CD4-positive, alpha-beta T cell (primary cell): ENCODE data around the gene NECAB3. TPM values are rescaled to one million over a fixed set of nuclear protein-coding genes. Genes with fewer than 3 reads are reported as not detected.

Experiments used
- ATAC-seq: fragments of 200-7000 bp; cut with Tn5 transposase; one replicate; pipeline ENCODE4 v1.10.0; 2022; ENCODE audit warnings: mild to moderate bottlenecking; ENCODE audit not compliant: poor library complexity
- CTCF ChIA-PET: fragments of 350-600 bp; sonication (Branson Sonifier 250); formaldehyde crosslinking; loops from one replicate; lab custom pipeline; 2021; ENCODE audit warnings: antibody characterized with exemption, inconsistent platforms; lab: Charles Lee
- POLR2A ChIA-PET: fragments of 350-600 bp; sonication (Branson Sonifier 250); formaldehyde crosslinking; loops from one replicate; lab custom pipeline; 2021; ENCODE audit warnings: antibody characterized with exemption, inconsistent platforms; lab: Charles Lee
- DNase-seq, 14 experiments: peaks; one replicate each; pipeline ENCODE4 v3.0.0-alpha.2; 2013 to 2020; ENCODE audit warnings: mixed read lengths in 2 of 14
- H3K27ac ChIP-seq, 2 donors: one replicate each; pipeline versions ENCODE4 v1.5.1 to v1.7.0; 2013; ENCODE audit warnings: low read length in 2 of 2, low read depth in 1 of 2, mild to moderate bottlenecking in 1 of 2
- H3K27me3 ChIP-seq, 2 experiments: 1 replicate in 1 of 2; 2 replicates in 1 of 2; pipeline versions ENCODE4 v1.6.1 to v1.7.0; 2013; ENCODE audit warnings: low read length in 2 of 2, control low read depth in 1 of 2, mild to moderate bottlenecking in 1 of 2, moderate library complexity in 1 of 2; ENCODE audit not compliant: insufficient read depth in 2 of 2, control insufficient read depth in 1 of 2
- H3K36me3 ChIP-seq: one replicate; pipeline ENCODE4 v1.6.1; 2013; ENCODE audit warnings: low read length, control low read depth; ENCODE audit not compliant: insufficient read depth
- H3K4me1 ChIP-seq: one replicate; pipeline ENCODE4 v1.6.1; 2013; ENCODE audit warnings: low read length, control low read depth; ENCODE audit not compliant: insufficient read depth
- H3K4me3 ChIP-seq: one replicate; pipeline ENCODE4 v1.5.1; 2013; ENCODE audit warnings: mild to moderate bottlenecking, low read length, moderate library complexity
- H3K9me3 ChIP-seq, 2 experiments: 1 replicate in 1 of 2; 2 replicates in 1 of 2; pipeline versions ENCODE4 v1.6.1 to v1.7.0; 2013; ENCODE audit warnings: low read length in 2 of 2, mild to moderate bottlenecking in 2 of 2, control low read depth in 1 of 2, moderate library complexity in 1 of 2; ENCODE audit not compliant: control insufficient read depth in 1 of 2, insufficient read depth in 1 of 2
- H3K27ac Mint-ChIP-seq: one replicate; pipeline ENCODE4 v1.8.0; 2020; ENCODE audit warnings: mixed read lengths
- H3K27me3 Mint-ChIP-seq: one replicate; pipeline ENCODE4 v1.8.0; 2021; ENCODE audit warnings: mixed read lengths
- H3K36me3 Mint-ChIP-seq: one replicate; pipeline ENCODE4 v1.8.0; 2021; ENCODE audit warnings: low read depth, mixed read lengths
- H3K4me1 Mint-ChIP-seq: one replicate; pipeline ENCODE4 v1.8.0; 2021; ENCODE audit warnings: low read depth, mixed read lengths
- H3K4me3 Mint-ChIP-seq: one replicate; pipeline ENCODE4 v1.8.0; 2020; ENCODE audit warnings: mild to moderate bottlenecking, mixed read lengths
- H3K9me3 Mint-ChIP-seq: one replicate; pipeline ENCODE4 v1.8.0; 2020; ENCODE audit warnings: mixed read lengths
- CTCF ChIP-seq: fragments of 200-600 bp; IDR thresholded peaks from one replicate; pipeline ENCODE4 v1.8.0; 2022; ENCODE audit warnings: antibody characterized with exemption, mild to moderate bottlenecking
- intact Hi-C, 2 experiments: fragments of 100-400 bp; cut with DNase I in 1 of 2; cut with micrococcal nuclease in 1 of 2; formaldehyde crosslinking; loops; one replicate each; pipeline versions ENCODE4 v1.15.1 to v1.9.0; 2023 to 2025; cut with DNase I, micrococcal nuclease
- total RNA-seq, 174 experiments: library from RNA in 2 of 174; stranded (reverse) in 2 of 174; gene quantifications; one replicate each; pipeline ENCODE4 v1.2.3 and lab custom pipeline; 2021 to 2026

NECAB3 gene
- total RNA-seq, 2 experiments from 2014 or later = 8.7 to 9.2 TPM

- no peaks in the 10 kb centered on the region for H3K9me3 Mint-ChIP-seq
- Histone ChIP-seq H3K27me3 (no peaks in the 10 kb centered on the region), H3K4me3 (no peak overlapping the region), H3K36me3 (no peaks in the 10 kb centered on the region), H3K4me1 (peaks cover 47% of the 10 kb centered on the region), H3K9me3 (no peaks in the 10 kb centered on the region), H3K27ac (no peak overlapping the region)
- H3K27me3 Mint-ChIP-seq = no peaks in the 10 kb centered on the region
- peaks cover 42% of the 10 kb centered on the region for H3K4me1 Mint-ChIP-seq
- H3K36me3 Mint-ChIP-seq = no peaks in the 10 kb centered on the region
- no peak for ATAC-seq
- intact Hi-C loops = loop anchor here in 1 of 2 experiments (5.0 to 10.0 kb wide), 2 partner anchors 306 to 423 kb away; partner anchors contain the start of genes EIF2S2 and RALY
- ChIA-PET POLR2A (interaction anchor here (1.1 to 2.5 kb wide), 3 partner anchors 10 to 32 kb away, joined by 3 to 19 read pairs (median 7); partner anchors contain the start of gene PXMP4), CTCF (no interaction called here)
- no peak for TF ChIP-seq CTCF
- H3K27ac Mint-ChIP-seq = peak overlapping the region; percentile 37
- DNase-seq = no peak
- no peak overlapping the region for H3K4me3 Mint-ChIP-seq
Measured at GRCh38 chr20:33688938-33689424, 14.8 kb upstream of the NECAB3 start.

GRCh38 chr20:33687993-33688937 is 14.0 kb upstream of the NECAB3 start:
- intact Hi-C loops = loop anchor here in 1 of 2 experiments (2.0 to 10.0 kb wide), 3 partner anchors 33 to 424 kb away; partner anchors contain the start of genes EIF2S2, PXMP4 and RALY
- Histone ChIP-seq H3K4me1 (peaks cover 47% of the 10 kb centered on the region), H3K27me3 (no peaks in the 10 kb centered on the region), H3K4me3 (no peak overlapping the region), H3K36me3 (no peaks in the 10 kb centered on the region), H3K9me3 (no peaks in the 10 kb centered on the region), H3K27ac (no peak overlapping the region)
- H3K27ac Mint-ChIP-seq = peak overlapping the region; percentile 37
- H3K4me3 Mint-ChIP-seq = no peak overlapping the region
- ChIA-PET CTCF (interaction anchor here (2.3 kb wide), 1 partner anchor 20 kb away, joined by 12 read pairs; no protein-coding TSS in a partner anchor), POLR2A (interaction anchor here (1.0 to 2.5 kb wide), 5 partner anchors 9 to 32 kb away, joined by 3 to 19 read pairs (median 4); partner anchors contain the start of gene PXMP4)
- peak in 1 of 14 experiments; percentile 28 for DNase-seq
- TF ChIP-seq CTCF = no peak
- no peak for ATAC-seq
- peaks cover 42% of the 10 kb centered on the region for H3K4me1 Mint-ChIP-seq
- H3K9me3 Mint-ChIP-seq = no peaks in the 10 kb centered on the region
- no peaks in the 10 kb centered on the region for H3K36me3 Mint-ChIP-seq
- no peaks in the 10 kb centered on the region for H3K27me3 Mint-ChIP-seq

- H3K27me3 ChIP-seq = no peaks in the 10 kb centered on the region
- Mint-ChIP-seq H3K36me3 (no peaks in the 10 kb centered on the region), H3K4me3 (peak overlapping the region; percentile 89), H3K9me3 (no peaks in the 10 kb centered on the region), H3K27me3 (no peaks in the 10 kb centered on the region), H3K4me1 (peaks cover 42% of the 10 kb centered on the region), H3K27ac (peak overlapping the region; percentile 37)
- ATAC-seq (no peak), DNase-seq (peak in 1 of 14 experiments; percentile 20)
- intact Hi-C loops = loop anchor here in 1 of 2 experiments (2.0 to 10.0 kb wide), 3 partner anchors 33 to 425 kb away; partner anchors contain the start of genes EIF2S2, PXMP4 and RALY
- no peaks in the 10 kb centered on the region for H3K36me3 ChIP-seq
- peaks cover 47% of the 10 kb centered on the region for H3K4me1 ChIP-seq
- POLR2A ChIA-PET = interaction anchor here (0.9 to 1.3 kb wide), 4 partner anchors 8 to 45 kb away, joined by 3 to 4 read pairs (median 4); partner anchors contain the start of gene PXMP4
- TF ChIP-seq CTCF = no peak
- H3K9me3 ChIP-seq = no peaks in the 10 kb centered on the region
- H3K4me3 ChIP-seq = no peak overlapping the region
- no peak overlapping the region for H3K27ac ChIP-seq
- CTCF ChIA-PET = interaction anchor here (2.3 kb wide), 1 partner anchor 19 kb away, joined by 12 read pairs; no protein-coding TSS in a partner anchor
Measured at GRCh38 chr20:33687370-33687915, 13.2 kb upstream of the NECAB3 start.
